HFFc6 (cell line): ENCODE results near the gene C10orf71. TPM values are rescaled to one million over a fixed set of nuclear protein-coding genes. Genes with fewer than 3 reads are reported as not detected.

ENCODE experiments used
- DNase-seq: peaks from one replicate; pipeline ENCODE4 v3.0.0-alpha.2; 2018
- H3K27ac Mint-ChIP-seq: 2 replicates; pipeline ENCODE4 v1.8.0; 2020; ENCODE audit warnings: mild to moderate bottlenecking, mixed read lengths
- H3K27me3 Mint-ChIP-seq: 2 replicates; pipeline ENCODE4 v1.8.0; 2021; ENCODE audit warnings: mild to moderate bottlenecking, moderate library complexity, mixed read lengths; ENCODE audit not compliant: insufficient read depth
- H3K36me3 Mint-ChIP-seq: 2 replicates; pipeline ENCODE4 v1.8.0; 2021; ENCODE audit warnings: low read depth, mixed read lengths
- H3K4me1 Mint-ChIP-seq: 2 replicates; pipeline ENCODE4 v1.8.0; 2020; ENCODE audit warnings: low read depth, mixed read lengths
- H3K4me3 Mint-ChIP-seq: 2 replicates; pipeline ENCODE4 v1.8.0; 2020; ENCODE audit warnings: mild to moderate bottlenecking, moderate library complexity, mixed read lengths
- H3K9me3 Mint-ChIP-seq: 2 replicates; pipeline ENCODE4 v1.8.0; 2020; ENCODE audit warnings: mild to moderate bottlenecking, mixed read lengths
- CTCF ChIP-seq: fragments of 200-600 bp; sonication (generic); IDR thresholded peaks from 2 replicates; pipeline ENCODE4 v1.5.0; 2021; ENCODE audit warnings: antibody characterized with exemption, mild to moderate bottlenecking
- total RNA-seq, 6 experiments: library from RNA; stranded (reverse); fragmentation: NEBNext Ultra II Directional; extraction: Animal tissue kit (Norgen Biotek cat#: 25700); gene quantifications; 2 replicates in 1 of 6; 3 replicates in 5 of 6; pipeline ENCODE4 v1.2.3, GENCODE V29; 2021

C10orf71 gene
- total RNA-seq, 6 experiments from 2014 or later: not detected

GRCh38 chr10:49330127-49330665 lies 31.2 kb downstream of the C10orf71 start:
- Mint-ChIP-seq H3K27ac (no peak overlapping the region), H3K9me3 (no peaks in the 10 kb centered on the region), H3K4me1 (no peaks in the 10 kb centered on the region), H3K4me3 (no peak overlapping the region), H3K27me3 (peaks cover 37% of the 10 kb centered on the region), H3K36me3 (no peaks in the 10 kb centered on the region)
- no peak for TF ChIP-seq CTCF
- no peak for DNase-seq

GRCh38 chr10:49331431-49331830 lies 32.5 kb downstream of the C10orf71 start:
- no peaks in the 10 kb centered on the region for H3K9me3 Mint-ChIP-seq
- H3K27ac Mint-ChIP-seq: no peak overlapping the region
- TF ChIP-seq CTCF: no peak
- peaks cover 34% of the 10 kb centered on the region for H3K27me3 Mint-ChIP-seq
- no peaks in the 10 kb centered on the region for H3K36me3 Mint-ChIP-seq
- no peaks in the 10 kb centered on the region for H3K4me1 Mint-ChIP-seq
- no peak for DNase-seq
- no peak overlapping the region for H3K4me3 Mint-ChIP-seq

GRCh38 chr10:49332333-49332732 lies 33.4 kb downstream of the C10orf71 start:
- Mint-ChIP-seq H3K4me1 (no peaks in the 10 kb centered on the region), H3K27ac (no peak overlapping the region), H3K27me3 (peaks cover 32% of the 10 kb centered on the region), H3K4me3 (no peak overlapping the region), H3K9me3 (no peaks in the 10 kb centered on the region), H3K36me3 (no peaks in the 10 kb centered on the region)
- TF ChIP-seq CTCF: no peak
- DNase-seq: no peak

- H3K4me1 Mint-ChIP-seq: no peaks in the 10 kb centered on the region
- no peak overlapping the region for H3K27ac Mint-ChIP-seq
- no peak for DNase-seq
- no peak for TF ChIP-seq CTCF
- H3K9me3 Mint-ChIP-seq: no peaks in the 10 kb centered on the region
- no peak overlapping the region for H3K4me3 Mint-ChIP-seq
- H3K36me3 Mint-ChIP-seq: no peaks in the 10 kb centered on the region
- H3K27me3 Mint-ChIP-seq: peaks cover 28% of the 10 kb centered on the region
These were observed 33.8 kb downstream of the C10orf71 start for GRCh38 chr10:49332768-49333167.

- no peak for DNase-seq
- Mint-ChIP-seq H3K4me1 (no peaks in the 10 kb centered on the region), H3K4me3 (no peak overlapping the region), H3K36me3 (no peaks in the 10 kb centered on the region), H3K27ac (no peak overlapping the region), H3K27me3 (peaks cover 27% of the 10 kb centered on the region), H3K9me3 (no peaks in the 10 kb centered on the region)
- no peak for TF ChIP-seq CTCF
These were observed 34.2 kb downstream of the C10orf71 start for GRCh38 chr10:49333192-49333591.

GRCh38 chr10:49334964-49335363 lies 36.0 kb downstream of the C10orf71 start:
- H3K9me3 Mint-ChIP-seq: no peaks in the 10 kb centered on the region
- no peak overlapping the region for H3K4me3 Mint-ChIP-seq
- no peaks in the 10 kb centered on the region for H3K36me3 Mint-ChIP-seq
- H3K27me3 Mint-ChIP-seq: peaks cover 19% of the 10 kb centered on the region
- no peak for DNase-seq
- H3K4me1 Mint-ChIP-seq: no peaks in the 10 kb centered on the region
- TF ChIP-seq CTCF: no peak
- no peak overlapping the region for H3K27ac Mint-ChIP-seq
